ENCODE measurements around the gene UGCG.

GRCh38 chr9:111943746-111944145 lies 47.1 kb downstream of the UGCG start:
- TF ChIP-seq CTCF (conservative IDR thresholded peaks at IDR 0.05; ENCODE audit: low read depth, low read length) (no peak), EZH2 (IDR thresholded peaks at IDR 0.05; ENCODE audit: borderline replicate concordance, low read depth, low read length, poor library complexity, severe bottlenecking) (no peak)

Data from A673 (cell line).